GM23338 (cell line): ENCODE measurements around the gene BDKRB1.

Experiments
- CREB1 ChIP-seq: fragments of 250-450 bp; sonication (Bioruptor Pico); IDR thresholded peaks from 2 replicates; pipeline ENCODE4 v1.5.0; 2020; ENCODE audit warnings: low read depth, mild to moderate bottlenecking, moderate library complexity
- POLR2AphosphoS5 ChIP-seq: IDR thresholded peaks from 2 replicates; pipeline ENCODE4 v1.6.1; 2016; ENCODE audit warnings: antibody characterized with exemption, low read depth
- TF ChIP-seq, protein P1 (sequence below), 2 experiments: fragments of 200-600 bp in 1 of 2; sonication (generic) in 1 of 2; conservative IDR thresholded peaks; 2 replicates each; pipeline versions ENCODE4 v1.5.1 to v1.6.1; 2016 to 2017; ENCODE audit warnings: antibody characterized with exemption in 2 of 2, low read depth in 2 of 2, mild to moderate bottlenecking in 2 of 2, moderate library complexity in 1 of 2
- TF ChIP-seq, protein P2 (sequence below): IDR thresholded peaks from one replicate; pipeline ENCODE4 v1.6.1; 2018; ENCODE audit warnings: antibody characterized with exemption; ENCODE audit not compliant: unreplicated experiment
- TF ChIP-seq, protein P3 (sequence below): IDR thresholded peaks from 2 replicates; pipeline ENCODE4 v1.6.1; 2016; ENCODE audit warnings: antibody characterized with exemption

DNA sequence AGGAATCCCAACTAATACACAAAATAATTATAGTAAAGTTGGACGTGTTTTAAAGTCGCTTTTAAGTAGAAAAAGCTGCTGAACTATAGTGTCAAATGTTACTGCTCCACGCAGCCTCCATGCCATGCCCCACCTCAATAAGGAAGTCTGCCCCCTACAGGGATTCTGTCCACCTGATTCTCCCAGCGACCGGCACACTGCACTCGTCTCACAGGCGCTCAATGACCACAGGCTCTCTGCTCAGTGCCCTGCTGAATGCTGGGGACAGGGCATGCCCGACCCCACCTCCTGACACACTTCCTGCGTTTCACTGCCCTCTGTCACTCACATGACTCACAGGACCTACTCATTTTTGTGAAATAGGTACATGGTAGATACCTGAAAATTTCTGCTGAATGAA is 48.9 kb downstream of the BDKRB1 start:
- TF ChIP-seq CREB1 (CRISPR knock-in tag): no peak
- TF ChIP-seq POLR2AphosphoS5: no peak
- TF ChIP-seq, protein P1, sequence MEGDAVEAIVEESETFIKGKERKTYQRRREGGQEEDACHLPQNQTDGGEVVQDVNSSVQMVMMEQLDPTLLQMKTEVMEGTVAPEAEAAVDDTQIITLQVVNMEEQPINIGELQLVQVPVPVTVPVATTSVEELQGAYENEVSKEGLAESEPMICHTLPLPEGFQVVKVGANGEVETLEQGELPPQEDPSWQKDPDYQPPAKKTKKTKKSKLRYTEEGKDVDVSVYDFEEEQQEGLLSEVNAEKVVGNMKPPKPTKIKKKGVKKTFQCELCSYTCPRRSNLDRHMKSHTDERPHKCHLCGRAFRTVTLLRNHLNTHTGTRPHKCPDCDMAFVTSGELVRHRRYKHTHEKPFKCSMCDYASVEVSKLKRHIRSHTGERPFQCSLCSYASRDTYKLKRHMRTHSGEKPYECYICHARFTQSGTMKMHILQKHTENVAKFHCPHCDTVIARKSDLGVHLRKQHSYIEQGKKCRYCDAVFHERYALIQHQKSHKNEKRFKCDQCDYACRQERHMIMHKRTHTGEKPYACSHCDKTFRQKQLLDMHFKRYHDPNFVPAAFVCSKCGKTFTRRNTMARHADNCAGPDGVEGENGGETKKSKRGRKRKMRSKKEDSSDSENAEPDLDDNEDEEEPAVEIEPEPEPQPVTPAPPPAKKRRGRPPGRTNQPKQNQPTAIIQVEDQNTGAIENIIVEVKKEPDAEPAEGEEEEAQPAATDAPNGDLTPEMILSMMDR (conservative IDR thresholded peaks at IDR 0.05; ENCODE audit: low read depth in 2 of 2): peak; percentile 53 to 62
- TF ChIP-seq, protein P2, sequence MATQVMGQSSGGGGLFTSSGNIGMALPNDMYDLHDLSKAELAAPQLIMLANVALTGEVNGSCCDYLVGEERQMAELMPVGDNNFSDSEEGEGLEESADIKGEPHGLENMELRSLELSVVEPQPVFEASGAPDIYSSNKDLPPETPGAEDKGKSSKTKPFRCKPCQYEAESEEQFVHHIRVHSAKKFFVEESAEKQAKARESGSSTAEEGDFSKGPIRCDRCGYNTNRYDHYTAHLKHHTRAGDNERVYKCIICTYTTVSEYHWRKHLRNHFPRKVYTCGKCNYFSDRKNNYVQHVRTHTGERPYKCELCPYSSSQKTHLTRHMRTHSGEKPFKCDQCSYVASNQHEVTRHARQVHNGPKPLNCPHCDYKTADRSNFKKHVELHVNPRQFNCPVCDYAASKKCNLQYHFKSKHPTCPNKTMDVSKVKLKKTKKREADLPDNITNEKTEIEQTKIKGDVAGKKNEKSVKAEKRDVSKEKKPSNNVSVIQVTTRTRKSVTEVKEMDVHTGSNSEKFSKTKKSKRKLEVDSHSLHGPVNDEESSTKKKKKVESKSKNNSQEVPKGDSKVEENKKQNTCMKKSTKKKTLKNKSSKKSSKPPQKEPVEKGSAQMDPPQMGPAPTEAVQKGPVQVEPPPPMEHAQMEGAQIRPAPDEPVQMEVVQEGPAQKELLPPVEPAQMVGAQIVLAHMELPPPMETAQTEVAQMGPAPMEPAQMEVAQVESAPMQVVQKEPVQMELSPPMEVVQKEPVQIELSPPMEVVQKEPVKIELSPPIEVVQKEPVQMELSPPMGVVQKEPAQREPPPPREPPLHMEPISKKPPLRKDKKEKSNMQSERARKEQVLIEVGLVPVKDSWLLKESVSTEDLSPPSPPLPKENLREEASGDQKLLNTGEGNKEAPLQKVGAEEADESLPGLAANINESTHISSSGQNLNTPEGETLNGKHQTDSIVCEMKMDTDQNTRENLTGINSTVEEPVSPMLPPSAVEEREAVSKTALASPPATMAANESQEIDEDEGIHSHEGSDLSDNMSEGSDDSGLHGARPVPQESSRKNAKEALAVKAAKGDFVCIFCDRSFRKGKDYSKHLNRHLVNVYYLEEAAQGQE: no peak
- TF ChIP-seq, protein P3, sequence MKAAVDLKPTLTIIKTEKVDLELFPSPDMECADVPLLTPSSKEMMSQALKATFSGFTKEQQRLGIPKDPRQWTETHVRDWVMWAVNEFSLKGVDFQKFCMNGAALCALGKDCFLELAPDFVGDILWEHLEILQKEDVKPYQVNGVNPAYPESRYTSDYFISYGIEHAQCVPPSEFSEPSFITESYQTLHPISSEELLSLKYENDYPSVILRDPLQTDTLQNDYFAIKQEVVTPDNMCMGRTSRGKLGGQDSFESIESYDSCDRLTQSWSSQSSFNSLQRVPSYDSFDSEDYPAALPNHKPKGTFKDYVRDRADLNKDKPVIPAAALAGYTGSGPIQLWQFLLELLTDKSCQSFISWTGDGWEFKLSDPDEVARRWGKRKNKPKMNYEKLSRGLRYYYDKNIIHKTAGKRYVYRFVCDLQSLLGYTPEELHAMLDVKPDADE: no peak
